Limb (tissue), 2 donors: ENCODE data around the gene INO80B.
A peak's percentile ranks its signal among the peaks of the same experiment; 100 is the strongest.

Experiments
- DNase-seq, 2 donors: peaks; one replicate each; pipeline ENCODE4 v3.0.0-alpha.2; 2016; ENCODE audit errors: extremely low spot score in 2 of 2

INO80B gene

GRCh38 chr2:74502147-74502719, 47.3 kb downstream of the INO80B start:
- DNase-seq: no peak

- DNase-seq: peak in 1 of 2 donors; percentile 68
Measured at GRCh38 chr2:74502720-74503505, 48.0 kb downstream of the INO80B start.

- no peak for DNase-seq
Measured at GRCh38 chr2:74503506-74504475, 48.9 kb downstream of the INO80B start.

GRCh38 chr2:74504591-74504990, 49.7 kb downstream of the INO80B start:
- no peak for DNase-seq

- no peak for DNase-seq
Measured at GRCh38 chr2:74505448-74506246, 50.8 kb downstream of the INO80B start.

- DNase-seq: peak; percentile 98 to 99
Measured at GRCh38 chr2:74507145-74507925, 52.4 kb downstream of the INO80B start, which contains the start of gene PCGF1. PCGF1 (minus strand) TSS chr2:74507695; CDS start chr2:74507668, 27 bp downstream.
